ENCODE results near the gene ADARB2.

Gene ADARB2

GRCh38 chr10:1187151-1187854 is 550.0 kb downstream of the ADARB2 start:
- no peak for DNase-seq (ENCODE audit: low read depth)

DNA sequence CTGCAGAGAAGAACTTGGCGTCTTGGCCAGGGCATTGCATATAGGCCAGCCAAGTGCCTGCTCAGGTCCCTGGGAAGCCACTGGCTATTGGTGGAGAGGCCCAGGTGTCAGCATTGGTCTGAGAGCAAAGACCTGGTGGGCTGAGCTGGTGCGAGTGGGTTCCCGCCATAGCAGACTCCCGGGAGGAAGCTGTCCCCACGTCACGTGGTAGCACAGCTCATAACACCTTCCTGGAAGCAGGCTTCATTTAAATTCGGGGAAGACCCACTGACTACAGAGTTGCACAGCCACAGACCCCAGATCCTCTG is 550.7 kb downstream of the ADARB2 start:
- no peak for DNase-seq (ENCODE audit: low read depth)

GRCh38 chr10:1185911-1186682 is 551.2 kb downstream of the ADARB2 start:
- no peak for DNase-seq (ENCODE audit: low read depth)

DNA sequence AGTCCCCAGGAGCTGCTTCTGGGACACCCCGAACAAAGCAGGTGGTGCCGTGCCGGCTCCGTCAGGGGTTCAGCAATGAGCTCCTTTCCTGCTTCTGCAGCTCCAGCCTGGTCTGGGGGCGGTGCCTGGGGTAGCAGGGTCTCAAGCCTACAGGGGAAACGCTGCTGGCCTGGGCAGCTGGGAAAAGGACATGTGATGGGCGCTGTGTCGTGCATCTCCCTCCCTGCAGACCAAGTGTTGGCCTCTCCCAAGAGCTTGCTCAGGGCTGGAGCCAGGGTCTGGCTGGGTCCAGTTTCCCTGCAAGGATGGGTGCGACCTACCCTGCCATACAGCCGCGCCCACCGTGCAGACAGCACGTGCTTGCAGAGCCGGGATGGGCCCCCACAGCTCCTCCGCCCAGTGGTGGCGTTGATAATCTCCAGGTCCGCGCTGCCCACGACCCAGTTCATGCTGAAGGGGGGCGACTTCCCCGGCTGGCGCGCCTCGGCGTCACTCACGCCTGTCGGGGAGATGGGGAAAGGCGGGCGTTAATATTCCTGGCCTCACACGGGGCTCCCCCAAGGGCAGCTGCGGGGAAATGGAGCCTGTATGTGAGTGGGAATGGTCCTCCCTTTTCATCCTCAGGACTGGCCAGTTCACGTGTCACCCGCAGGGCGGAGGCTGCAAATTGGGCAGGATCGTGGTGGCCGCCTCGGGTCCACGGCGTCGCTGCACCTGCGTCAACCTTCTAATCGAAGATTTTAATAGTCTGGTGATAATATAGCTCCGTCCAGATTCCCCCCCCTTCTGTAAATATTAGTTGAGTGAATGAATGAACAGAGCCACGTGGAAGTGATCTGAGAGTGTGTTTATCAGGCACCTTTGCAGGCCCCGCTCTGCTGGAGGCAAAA is 552.5 kb downstream of the ADARB2 start:
- no peak for DNase-seq (ENCODE audit: low read depth)

- no peak for DNase-seq (ENCODE audit: low read depth)
Measured at GRCh38 chr10:1183701-1184100, 553.6 kb downstream of the ADARB2 start.

DNA sequence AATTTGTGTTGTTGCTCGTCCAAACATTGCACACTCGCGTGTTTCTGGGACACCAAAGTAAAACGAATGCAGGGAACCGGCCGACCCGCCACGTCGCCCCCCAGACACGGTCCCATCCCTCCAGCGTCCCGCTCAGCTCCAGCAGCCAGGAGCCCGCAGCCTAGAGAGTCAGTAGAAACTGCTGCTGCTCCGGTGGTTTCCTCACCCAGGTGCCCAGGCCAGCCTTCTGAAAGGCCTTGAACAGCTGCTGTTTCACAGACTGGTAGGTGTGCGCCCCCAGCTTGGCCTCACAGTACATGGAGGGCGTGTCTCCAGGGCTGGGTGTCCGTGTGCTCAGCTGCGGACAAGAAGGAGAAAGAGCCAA is 554.3 kb downstream of the ADARB2 start:
- DNase-seq (ENCODE audit: low read depth), result no peak

DNA sequence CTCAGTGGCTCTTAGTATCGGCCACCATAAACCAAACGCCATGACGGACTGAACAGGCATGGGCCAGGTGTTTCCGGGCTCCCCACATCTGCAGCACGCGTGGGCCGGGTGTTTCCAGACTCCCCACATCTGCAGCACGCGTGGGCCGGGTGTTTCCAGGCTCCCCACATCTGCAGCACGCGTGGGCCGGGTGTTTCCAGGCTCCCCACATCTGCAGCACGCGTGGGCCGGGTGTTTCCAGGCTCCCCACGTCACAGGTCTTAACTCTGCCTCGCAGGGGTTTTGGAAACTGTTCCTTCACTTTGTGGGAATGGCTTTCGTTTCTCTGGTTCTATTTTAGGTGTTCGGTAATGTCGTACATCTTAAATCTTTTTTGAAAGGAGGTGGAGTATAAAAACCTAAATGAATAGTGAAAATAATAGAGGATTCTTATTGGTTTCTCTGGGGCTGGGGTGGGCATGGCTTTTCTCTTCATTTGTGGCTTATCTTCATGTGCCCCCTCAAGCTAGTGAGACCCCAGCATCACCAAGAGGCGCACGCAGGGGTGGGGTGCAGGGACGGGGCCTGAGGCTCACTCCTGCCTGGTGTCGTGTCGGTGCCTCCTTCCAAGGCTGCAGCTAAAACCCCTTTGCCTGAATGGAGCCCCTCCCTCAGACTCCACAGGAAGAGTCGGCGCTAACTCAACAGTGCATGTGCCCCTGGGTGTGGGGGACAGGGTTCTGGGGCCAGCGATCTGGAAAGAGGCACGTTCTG is 554.9 kb downstream of the ADARB2 start:
- no peak for DNase-seq (ENCODE audit: low read depth)

DNA sequence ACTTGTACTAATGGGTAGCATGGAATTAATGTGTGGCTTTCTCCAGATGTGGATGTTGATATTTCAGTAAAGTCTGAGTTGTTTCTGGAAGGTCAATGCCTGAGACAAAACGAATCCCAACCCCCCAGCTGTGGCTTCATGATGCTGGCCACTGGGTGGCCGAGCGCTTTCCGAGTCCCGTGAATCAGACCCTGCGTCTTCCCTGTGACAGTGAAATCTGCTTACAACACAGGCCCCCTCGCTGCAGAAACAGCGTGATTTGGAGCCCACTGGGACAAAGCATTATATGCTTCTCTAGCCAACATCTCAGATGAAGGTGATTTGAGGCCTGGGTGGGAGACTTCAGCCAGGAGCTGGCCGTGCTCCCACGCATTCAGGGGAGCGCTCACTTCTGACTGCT is 556.5 kb downstream of the ADARB2 start:
- DNase-seq (ENCODE audit: low read depth), result no peak

DNA sequence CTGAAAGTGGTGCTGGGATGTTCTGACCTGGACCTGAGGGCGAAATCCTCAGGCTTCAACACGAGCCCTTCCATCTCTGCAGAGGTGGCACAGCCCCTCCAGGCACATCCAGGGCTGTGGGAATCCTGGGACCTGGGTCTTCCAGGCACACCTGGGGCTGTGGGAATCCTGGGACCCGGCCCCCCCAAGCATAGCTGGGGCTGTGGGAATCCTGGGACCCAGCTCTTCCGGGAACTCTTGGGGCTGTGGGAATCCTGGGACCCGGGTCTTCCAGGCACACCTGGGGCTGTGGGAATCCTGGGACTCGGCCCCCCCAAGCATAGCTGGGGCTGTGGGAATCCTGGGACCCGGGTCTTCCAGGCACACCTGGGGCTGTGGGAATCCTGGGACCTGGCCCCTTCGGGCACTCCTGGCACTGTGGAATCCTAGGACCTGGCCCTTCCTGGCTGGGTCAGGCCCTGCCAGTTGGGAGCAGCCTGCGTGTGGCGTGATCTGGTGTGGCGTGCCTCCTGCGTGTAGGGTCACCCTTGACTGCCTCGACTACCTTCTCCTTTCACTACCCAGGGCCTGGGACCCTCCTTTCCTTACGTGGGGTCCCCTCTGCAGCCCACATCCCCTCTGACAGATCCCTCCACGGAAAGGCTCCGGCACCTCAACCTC is 557.1 kb downstream of the ADARB2 start:
- DNase-seq (ENCODE audit: low read depth), result no peak

- DNase-seq (ENCODE audit: low read depth), result no peak
Measured at GRCh38 chr10:1179346-1180070, 557.8 kb downstream of the ADARB2 start.

- no peak for DNase-seq (ENCODE audit: low read depth)
Measured at GRCh38 chr10:1178506-1178905, 558.8 kb downstream of the ADARB2 start.

DNA sequence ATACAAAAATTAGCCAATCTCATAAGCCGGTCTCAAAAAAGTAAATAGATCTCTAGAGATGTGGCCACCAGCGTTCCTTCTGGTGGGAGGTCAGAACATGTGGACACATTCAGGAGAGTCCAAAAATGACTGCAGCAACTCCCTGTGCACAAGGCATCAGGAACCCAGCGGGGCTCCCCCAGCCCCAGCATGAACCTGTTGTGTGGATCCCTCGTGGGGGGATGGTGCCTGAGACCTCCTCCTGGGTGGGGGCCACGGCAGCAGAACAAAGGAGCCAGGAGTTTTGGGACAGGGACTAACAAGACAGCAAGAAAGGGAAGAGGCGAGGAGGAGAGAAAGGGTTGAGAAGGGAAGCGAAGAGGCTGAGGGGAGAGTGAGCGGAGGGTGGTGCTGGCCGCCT is 559.4 kb downstream of the ADARB2 start:
- no peak for DNase-seq (ENCODE audit: low read depth)

DNA sequence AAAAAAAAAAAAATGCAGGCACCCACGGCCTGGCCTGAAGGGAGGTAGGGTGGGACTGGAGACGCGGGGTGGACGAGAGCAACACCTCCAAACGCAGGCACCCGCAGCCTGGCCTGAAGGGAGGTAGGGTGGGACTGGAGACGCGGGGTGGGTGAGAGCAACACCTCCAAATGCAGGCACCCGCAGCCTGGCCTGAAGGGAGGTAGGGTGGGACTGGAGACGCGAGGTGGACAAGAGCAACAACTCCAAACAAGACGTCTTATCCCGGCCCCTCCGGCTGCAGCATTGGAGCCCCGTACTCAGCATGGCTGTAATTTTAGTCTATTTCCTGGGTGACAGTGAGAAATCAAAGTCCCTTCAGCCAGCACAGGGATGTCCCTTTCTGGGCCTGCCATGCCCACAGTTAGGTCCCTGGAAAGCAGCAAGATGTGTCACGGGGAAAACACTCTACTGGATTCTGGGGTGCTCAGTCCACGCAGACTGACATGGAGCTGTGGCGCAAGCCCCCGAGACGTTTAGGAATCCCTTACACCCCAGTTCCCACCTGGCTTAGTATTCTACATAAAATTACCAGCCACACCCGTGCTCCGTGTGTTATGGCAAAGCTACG is 561.3 kb downstream of the ADARB2 start:
- no peak for DNase-seq (ENCODE audit: low read depth)

GRCh38 chr10:1174022-1174421 is 563.3 kb downstream of the ADARB2 start:
- no peak for DNase-seq (ENCODE audit: low read depth)

- no peak for DNase-seq (ENCODE audit: low read depth)
Measured at GRCh38 chr10:1173091-1173490, 564.2 kb downstream of the ADARB2 start.

DNA sequence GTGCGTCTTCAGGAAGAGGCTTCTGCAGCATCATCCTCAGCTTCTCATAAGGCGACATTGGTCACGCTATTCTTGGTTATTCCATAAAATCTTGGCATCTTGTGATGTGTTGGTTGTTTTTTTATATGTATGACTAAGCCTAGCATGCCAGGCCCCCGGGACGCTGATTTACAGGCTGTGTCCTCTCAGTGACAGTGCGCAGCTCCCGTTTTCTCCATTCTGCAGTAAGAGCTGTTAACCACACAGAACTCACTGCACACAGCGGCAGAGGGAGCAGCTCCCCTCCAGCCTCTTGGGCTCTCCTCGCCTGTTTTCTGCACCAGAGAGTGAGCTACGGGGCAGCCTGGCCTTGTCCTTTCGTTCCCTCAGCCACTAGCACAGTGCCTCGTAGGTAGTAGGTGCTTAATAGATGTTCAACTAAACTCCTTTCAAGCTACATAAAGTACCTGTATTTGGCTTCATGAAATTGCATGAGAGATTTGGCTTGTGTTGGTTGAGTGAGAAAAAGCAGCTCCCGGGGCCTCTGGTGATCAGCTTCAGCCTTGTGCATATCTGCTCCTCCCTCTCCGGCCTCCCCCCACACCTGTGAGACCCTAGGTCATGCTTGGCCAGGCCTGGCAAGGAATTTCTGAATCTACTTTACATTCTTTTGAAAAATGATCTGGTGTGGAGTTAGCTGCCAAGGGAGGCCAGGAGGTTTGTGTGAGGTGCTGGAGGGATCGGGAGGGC is 564.9 kb downstream of the ADARB2 start:
- DNase-seq (ENCODE audit: low read depth), result no peak

DNA sequence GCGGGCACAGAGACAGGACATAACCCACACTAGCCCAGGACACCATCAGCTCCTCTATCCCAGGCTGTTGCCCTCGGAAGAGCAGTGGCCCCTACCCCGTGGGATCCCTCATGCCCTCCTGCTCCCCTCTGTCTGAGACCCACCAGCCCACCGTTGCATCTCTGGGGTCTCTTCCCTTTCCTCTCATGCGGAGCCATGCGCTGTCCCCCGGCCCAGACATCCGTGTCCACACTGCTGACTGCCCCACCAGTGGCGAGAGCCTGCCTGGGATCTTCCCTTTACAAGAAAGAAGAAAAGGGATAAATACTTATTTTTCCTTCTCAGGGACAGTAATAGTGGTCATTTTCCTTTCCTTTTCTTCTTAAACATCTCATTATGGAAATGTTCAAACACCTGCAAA is 565.7 kb downstream of the ADARB2 start:
- no peak for DNase-seq (ENCODE audit: low read depth)

GRCh38 chr10:1171182-1171581 is 566.1 kb downstream of the ADARB2 start:
- no peak for DNase-seq (ENCODE audit: low read depth)

DNA sequence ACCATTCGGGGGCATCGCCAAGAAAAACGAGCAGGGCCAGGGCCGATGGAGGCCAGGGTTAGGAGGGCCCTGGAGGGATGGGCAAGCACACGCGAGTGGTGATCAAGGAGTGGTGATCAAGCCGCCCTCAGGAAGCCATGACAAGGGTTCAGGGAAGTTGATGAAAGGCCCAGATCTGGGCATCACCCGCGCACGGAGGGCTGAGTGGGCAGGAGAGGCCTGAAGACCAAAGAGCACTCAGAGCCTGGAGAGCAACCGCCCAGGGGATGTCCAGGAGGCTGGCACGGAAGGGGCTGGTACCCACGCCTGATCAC is 566.5 kb downstream of the ADARB2 start:
- no peak for DNase-seq (ENCODE audit: low read depth)

All from fibroblast of gingiva (primary cell).